Cardiac septum (tissue), 1 donor: ENCODE data around the gene CNTN1. TPM values are rescaled to one million over a fixed set of nuclear protein-coding genes. Genes with fewer than 3 reads are reported as not detected.
"Not testable (repeated sequence)": the region's sequence is repeated elsewhere in the genome, so short reads cannot be mapped to it uniquely, and the experiment has no call there.

ENCODE experiments used
- DNase-seq: peaks from one replicate; pipeline ENCODE4 v3.0.0-alpha.2; 2020; ENCODE audit warnings: low spot score
- intact Hi-C: fragments of 100-400 bp; cut with DNase I; formaldehyde crosslinking; loops from one replicate; pipeline ENCODE4 v1.14.0; 2022
- total RNA-seq: library from RNA; stranded (reverse); fragmentation: NEBNext Ultra II Directional; extraction: Animal tissue kit (Norgen Biotek cat#: 25700); gene quantifications from one replicate; pipeline ENCODE4 v1.2.1, GENCODE V29; 2021
- donor health status: DM: no; HTN: no; CAD: no.

Gene CNTN1
- total RNA-seq, 1 donor from 2014 or later, result 0.27 TPM

DNA sequence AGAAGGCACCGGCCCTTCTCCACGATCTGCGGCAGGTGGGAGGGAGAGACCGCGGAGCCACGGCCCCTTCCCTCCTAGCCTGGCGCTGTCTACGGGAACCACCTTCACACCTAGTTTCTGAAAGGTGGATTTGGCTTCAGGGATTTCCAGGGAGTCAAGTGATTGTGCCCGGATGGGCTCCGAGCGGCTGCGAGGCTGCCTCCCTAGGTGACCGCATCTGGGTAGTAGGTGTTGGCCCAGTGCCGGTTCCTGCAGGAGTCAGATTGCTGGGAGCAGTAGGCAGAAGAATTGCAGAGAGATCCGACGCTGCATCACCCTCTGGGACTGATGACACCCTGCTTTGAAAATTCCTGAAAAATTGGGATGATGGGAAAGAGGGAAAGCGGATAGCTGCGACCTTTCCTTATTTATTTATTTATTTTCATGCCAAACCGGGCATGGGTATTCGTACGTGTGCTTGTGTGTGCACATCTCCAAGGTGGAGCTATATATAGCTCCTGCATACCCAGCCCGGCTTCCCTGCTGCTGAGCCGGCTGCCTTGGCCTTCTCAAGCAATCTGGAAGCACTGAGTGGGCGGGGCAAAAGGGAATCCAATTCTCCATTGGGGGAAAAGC is 1.1 kb downstream of the CNTN1 start:
- DNase-seq, result no peak
- intact Hi-C loops, result no loop called here

DNA sequence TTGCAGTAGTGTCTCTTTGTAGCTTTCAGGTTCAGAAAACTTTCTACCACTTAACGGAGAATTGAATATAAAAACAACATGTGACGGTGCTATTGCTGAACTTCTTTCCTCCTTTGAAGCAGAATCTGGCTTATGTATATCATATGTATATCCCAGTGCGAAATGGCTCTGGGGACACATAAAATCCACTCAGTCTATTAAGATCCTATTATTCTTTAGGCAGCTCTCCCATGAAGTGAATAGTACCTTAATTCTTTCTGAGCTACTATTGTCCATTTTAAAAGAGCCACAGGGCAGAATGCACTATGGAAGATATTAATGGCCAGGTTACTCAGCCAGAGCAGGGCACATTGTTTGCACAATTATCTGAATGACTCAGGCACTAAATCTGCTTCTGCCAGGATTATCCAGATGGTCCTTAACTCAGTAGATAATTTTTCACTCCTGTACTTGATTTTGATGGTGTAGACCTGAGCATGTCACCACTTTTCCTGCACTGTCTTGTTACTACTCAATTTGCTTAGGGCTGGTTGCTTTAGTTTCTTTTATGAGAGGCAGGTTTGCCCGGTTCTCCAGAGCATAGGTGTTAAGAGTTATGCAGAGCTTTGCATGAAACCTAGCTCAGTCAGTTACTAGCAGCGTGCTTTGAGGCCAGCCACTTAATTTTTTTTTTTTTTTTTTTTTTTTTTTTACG is 5.5 kb downstream of the CNTN1 start:
- intact Hi-C loops, result no loop called here
- DNase-seq, result no peak

DNA sequence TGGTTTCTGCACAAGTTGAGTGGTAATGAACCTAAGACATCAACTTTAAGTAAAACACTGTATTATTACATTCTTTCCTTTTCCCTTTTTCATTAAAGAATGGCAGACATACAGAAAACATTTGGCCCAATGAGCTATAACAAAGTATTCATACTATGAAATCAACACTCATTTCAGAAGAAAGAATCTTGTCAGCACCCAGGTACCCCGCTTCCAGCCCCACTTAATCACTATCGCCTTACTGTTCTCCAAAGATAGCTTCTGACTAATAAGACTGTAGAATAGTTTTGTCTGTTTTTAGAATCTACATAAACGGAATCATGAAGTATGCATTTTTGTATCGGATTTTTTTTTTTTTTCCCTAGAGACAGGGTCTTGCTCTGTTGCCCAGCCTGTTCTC is 9.5 kb downstream of the CNTN1 start:
- intact Hi-C loops, result no loop called here
- no peak for DNase-seq

DNA sequence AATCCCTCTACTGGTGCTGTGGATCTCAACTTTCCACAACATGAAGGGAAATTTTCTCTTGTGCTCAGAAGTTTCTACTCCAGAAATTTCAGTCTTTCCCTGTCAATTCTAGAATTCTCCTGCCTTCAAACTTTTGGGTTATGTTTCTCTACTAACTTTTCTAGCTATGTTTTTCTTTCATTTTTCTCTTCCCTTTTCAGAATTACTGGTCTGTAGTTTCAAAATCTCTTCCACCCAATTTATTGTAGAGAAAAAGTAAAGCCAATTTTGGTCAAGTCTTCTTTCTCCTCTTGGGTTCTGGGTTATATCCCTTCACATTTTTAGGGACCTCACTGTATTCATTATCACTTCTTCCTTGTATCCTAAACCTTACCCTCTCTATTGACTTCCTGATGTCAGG is 18.9 kb downstream of the CNTN1 start:
- DNase-seq, result no peak
- intact Hi-C loops, result no loop called here

DNA sequence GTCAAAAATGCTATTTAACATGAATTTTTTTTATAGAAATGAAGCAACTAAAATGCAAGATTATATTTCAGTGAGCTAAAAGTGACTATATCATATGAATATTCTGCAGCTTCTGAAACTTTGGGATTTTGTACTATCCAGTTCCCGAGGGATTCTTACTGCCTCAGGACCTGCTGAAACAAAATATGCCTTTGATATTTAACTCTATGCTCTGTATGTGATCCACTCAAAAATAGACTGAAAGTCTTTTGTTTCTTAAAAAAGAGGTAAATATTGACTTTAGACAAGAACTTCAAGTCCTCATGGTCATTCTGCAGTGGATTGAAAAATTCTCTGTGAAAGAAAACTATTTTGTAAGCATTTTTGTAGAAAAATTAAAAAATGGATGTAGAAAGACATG is 22.4 kb downstream of the CNTN1 start:
- intact Hi-C loops, result no loop called here
- DNase-seq, result no peak

DNA sequence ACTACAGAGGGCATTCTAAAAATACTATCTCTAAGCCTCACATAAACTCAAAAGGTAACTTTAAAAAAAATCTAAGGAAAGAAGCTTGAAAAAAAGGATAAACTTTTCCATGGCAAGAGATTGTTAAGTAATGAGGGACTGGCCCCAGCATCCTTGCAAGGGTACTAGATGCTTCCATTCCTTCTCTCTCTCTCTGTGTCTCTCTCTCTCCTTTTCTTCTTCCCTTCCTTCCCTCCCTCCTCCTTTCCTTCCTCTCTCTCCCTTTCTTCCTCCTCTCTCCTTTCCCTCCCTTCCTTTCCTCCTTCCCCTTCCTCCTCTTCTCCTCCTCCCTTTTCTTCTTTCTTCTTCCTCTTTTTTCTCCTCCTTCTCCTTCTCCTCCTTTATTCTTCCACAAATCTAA is 23.8 kb downstream of the CNTN1 start:
- intact Hi-C loops, result no loop called here
- DNase-seq, result no peak

DNA sequence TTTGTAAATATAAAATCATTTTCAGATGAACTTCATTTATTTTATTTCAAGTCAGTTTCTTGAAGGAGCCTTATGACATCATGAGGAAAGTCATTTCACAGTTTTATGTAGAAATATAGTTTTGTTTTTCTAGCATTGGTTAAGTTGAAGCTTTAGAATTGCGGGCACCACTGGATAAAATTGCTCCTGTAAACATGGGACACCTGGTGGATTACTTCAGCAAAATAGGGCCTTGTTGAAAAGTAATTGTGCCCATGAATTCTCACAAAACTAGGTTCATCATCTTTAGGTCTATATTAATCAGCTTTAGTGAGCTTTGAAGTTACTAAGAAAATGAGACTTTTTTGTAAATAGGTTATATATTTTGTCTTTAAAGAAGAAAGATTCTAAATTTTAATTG is 25.3 kb downstream of the CNTN1 start:
- intact Hi-C loops, result no loop called here
- DNase-seq, result no peak

DNA sequence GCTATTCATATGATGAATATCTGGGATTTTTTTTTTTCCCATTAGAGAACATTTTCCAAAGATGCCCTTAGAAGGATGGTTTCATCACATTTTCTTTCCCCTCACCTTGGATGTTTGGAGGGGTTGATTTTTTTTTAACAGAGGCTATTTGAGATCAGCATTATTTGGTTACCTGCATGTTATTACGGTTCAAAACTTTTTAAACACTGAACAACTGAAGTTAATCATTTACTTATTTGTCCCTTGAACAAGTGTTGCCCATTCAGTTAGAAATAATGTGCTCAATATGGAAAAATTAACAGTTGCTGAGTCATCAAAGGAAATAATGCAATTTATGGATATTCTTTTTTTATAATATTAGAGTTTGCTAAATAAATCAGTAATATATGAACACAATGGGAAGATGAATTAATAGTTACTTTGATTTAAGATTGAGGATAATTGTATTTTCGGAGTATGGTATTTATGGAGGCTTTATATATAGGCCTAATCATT is 26.7 kb downstream of the CNTN1 start:
- DNase-seq, result no peak
- intact Hi-C loops, result no loop called here

DNA sequence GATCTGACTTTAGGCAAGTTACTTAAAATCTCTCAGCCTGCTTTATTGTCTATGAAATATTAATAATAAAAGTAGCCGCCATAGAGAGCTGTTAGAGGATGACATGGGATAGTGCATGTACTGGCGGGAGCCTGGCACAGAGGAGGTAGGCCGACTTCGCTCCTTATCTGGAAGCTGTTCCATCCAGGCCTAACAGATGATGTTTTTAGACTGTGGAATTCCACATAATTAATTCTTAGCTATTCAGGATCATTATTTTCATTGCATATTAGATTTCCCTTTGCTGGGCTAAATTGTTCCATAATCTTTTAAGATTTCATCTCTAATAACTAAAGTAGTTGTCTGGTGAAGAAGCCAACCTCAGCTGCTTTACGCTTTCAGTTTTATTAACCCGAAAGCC is 30.8 kb downstream of the CNTN1 start:
- intact Hi-C loops, result no loop called here

DNA sequence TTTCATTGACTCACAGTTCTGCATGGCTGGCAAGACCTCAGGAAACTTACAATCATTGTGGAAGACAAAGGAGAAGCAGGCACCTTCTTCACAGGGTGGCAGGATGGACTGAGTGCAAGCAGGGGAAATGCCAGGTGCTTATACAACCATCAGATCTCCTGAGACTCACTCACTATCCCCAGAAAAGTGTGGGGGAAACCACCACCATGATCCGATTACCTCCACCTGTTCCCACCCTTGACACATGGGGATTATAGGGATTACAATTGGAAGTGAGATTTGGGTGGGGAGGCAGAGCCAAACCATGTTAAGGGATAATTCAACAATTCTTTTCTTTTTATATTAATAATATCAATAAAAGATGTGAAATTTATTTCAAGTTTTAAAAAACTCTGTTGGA is 34.1 kb downstream of the CNTN1 start:
- intact Hi-C loops, result no loop called here
- no peak for DNase-seq

More for the DNA sequence above, 30.8 kb downstream of the CNTN1 start:
- no peak for DNase-seq

DNA sequence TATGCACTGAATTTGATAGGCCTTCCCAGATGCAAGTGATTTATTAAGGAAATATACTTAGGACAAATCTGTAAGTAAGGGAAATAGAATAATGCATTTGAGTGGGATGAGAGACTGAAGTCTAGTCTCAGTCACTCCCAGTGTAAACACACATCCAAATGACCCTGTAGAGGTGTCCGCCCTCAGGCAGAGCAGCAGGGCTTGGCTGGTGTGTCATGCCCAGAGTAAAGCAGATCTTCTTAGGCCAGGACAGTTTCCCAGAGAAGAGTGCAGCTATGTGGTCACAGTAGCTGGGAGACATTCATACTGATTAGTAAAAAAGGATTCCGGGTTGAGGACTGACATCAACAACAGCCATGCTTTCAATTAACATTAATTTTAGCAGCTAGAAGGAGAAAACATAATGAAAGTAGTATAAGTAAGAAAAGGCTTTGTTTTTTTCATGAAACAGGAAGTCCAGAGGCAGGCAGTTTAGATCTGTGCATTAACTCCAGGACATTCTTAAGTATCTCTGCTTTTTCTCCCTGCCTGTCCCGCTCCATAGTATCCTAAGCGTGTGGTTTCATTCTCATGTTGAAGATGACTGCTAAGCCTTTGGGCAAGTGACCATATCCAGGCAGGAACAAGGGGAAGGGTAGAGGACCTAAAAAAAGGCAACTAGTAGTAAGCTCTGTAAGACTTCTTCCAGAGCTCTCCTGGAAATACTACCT is 35.7 kb downstream of the CNTN1 start:
- DNase-seq, result no peak
- intact Hi-C loops, result no loop called here

DNA sequence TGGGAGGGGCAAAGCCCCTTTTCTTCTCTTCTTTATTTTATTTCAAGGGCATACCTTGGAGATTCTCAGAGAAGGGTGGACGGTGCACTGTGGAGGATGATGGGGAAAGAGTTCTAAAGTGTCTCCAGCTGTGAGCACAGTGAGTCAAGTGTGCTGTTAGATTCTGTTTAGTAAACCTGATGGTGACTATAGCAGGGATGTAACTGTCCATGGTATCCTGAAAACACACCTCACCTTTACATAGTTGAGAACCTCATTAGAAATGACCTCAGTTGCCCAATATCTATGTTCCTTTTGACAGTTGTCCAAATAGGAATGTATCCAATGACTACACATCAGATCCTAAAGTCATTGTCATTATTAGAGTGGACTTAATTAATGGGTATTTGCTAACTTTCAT is 38.0 kb downstream of the CNTN1 start:
- intact Hi-C loops, result no loop called here

DNA sequence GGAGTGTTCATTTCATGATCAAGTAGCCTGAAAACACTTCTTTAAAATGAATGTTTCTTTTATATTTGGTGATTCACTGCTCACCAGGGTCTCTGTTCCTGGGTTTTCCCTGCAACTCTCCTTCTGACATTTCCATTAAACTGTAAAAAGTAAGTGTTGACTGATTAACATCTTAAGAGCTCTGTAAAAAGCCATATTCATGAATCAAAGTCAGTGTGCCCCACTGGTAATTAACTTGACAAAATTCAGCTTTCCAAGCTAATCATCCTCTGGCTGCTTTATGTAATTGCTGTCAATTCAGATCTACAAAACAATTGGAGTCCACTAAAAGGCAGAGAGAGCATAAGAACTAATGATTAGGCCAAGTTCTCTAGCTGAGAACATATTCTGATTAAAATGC is 41.6 kb downstream of the CNTN1 start:
- intact Hi-C loops, result no loop called here
- no peak for DNase-seq

More for the DNA sequence above, 38.0 kb downstream of the CNTN1 start:
- no peak for DNase-seq

DNA sequence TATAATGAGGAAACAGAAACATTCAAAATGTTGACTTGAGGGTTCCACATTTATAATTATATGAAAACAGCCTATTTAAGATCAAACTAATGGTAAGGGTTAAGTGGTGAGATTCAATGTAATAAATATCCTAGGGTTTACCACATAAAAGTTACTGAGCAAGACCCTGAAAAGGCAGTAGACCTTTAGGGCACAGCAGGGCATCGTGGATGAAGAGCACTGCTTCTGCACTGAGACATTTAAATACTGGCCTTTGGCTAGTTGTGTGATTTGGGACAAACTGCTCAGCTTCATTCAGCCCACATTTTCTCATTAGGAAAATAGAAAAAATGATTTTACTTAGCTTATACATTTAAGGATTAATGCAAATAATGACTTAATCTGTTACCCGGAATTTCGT is 42.0 kb downstream of the CNTN1 start:
- no peak for DNase-seq
- intact Hi-C loops, result no loop called here

DNA sequence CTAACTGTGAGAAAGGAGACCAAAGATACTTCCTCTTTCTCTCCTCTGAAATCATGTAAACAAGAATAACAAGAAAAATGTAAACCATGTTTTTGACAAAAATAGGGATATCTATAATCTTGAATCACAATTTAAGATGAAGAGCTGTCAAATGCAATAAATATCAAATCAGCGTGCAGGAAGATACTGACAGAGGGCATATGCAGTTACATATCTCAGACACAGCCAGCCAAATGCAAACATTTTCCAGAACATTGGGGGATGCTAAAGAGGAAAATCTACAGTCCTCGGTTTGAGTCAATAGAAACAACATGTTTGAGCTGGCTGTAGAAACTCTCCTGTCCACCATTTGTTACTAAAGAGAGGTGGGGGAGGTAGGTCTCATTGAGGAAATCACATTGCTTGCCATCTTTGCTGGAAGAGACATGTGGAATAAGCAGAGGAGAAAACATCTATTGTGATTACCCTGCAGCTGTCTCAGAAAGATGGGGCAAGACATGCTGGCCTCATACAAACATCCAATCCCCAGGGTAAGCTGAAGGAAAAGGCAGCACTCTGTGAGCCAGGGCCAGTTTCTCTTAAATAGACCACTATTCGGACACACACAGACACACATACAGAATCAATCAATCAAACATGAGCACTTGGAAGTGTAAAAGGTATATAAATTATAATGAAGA is 43.5 kb downstream of the CNTN1 start:
- intact Hi-C loops, result no loop called here
- no peak for DNase-seq

DNA sequence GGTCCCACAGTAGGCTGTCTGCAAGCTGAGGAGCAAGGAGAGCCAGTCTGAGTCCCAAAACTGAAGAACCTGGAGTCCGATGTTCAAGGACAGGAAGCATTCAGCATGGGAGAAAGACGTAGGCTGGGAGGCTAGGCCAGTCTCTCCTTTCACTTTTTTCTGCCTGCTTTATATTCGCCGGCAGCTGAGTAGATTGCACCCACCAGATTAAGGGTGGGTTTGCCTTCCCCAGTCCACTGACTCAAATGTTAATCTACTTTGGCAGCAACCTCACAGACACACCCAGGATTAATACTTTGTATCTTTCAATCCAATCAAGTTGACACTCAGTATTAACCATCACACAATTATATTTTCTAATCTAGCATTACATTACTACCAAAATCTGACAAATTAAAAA is 45.2 kb downstream of the CNTN1 start:
- DNase-seq, intact Hi-C loops: not testable (repeated sequence)

DNA sequence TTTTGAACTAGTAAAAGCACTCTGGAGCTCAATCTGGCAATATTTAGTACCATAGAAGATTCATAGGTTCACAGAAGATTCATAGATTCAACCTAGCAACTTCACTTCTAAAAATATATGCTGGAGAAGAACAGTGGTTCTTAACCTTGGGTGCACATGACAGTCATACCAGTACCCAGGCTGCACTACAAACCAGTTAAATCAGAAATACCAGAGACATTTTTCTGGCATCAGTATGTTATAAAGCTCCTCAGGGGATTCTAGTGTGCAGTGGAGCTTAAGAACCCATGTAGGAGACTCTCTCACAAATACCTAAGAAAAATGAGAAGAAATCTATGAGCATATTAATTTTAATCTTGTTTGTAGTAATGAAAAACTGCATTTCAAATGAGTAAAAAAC is 46.6 kb downstream of the CNTN1 start:
- intact Hi-C loops, result no loop called here
- no peak for DNase-seq

DNA sequence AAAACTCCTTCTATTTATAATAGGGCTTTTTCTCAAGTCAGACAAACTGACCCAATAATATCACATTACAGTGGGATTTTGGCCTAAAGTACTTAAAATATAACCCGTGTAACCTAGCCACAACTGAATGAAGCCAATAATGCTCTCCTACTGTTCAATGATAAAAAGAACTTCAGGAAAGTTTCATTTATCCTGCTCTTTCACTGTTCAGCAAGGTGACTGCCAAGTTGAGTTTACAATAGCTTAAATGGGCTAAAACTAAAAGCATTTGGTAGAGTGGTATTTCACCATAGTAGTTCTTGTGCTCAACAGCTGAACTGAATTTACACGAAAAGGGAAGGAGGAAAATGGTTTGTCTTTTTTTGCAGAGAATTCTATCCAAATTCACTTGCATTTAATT is 49.8 kb downstream of the CNTN1 start:
- no peak for DNase-seq
- intact Hi-C loops, result no loop called here

DNA sequence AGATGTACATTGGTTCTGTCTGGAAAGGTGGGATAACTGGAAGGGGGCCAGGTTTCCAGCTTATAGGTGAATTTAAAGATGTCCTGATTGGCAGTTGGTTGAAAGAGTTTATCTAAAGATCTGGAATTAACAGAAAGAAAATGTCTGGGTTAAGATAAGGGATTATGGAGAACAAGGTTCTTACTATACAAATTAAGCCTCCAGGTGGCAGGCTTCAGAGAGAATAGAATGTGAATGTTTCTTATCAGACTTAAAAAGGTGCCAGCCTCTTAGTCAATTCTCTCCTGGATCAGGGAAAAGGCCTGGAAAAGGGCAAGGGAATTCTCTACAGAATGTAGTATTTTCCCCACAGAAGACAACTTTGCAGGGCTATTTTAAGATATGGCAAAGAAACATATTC is 53.1 kb downstream of the CNTN1 start:
- intact Hi-C loops, result no loop called here
- no peak for DNase-seq

DNA sequence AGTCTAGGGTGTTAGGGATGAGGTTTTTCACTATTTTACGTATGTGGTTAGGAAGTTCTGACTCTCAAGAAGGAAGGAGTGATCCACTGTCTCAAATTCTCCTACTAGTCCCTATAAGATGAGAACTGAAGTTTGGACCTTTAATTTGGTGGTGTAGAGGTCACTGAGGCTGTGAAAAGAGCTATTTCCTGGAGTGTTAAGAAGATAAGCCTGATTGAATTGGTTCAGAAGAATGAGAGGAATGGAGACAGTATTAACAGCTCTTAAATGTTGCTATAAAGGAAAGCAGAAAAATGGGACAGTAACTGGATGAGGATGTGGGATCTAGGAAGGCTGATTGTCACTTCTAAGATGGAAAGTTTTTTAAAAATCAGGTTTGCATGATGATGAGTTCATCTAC is 57.6 kb downstream of the CNTN1 start:
- no peak for DNase-seq
- intact Hi-C loops, result no loop called here
